SK-N-MC (cell line): ENCODE data around the gene NKX6-2.

Experiments
- DNase-seq: peaks from one replicate; pipeline ENCODE4 v3.0.0-alpha.2; 2011; ENCODE audit warnings: low read depth, low spot score
- H3K27ac ChIP-seq: fragments of 200-600 bp; sonication (generic); 2 replicates; pipeline ENCODE4 v1.5.1; 2016; ENCODE audit warnings: mixed run types
- H3K36me3 ChIP-seq: fragments of 200-600 bp; sonication (generic); 2 replicates; pipeline ENCODE4 v1.6.1; 2017; ENCODE audit warnings: antibody characterized with exemption, low read length, mixed read lengths; ENCODE audit not compliant: insufficient read depth
- H3K4me3 ChIP-seq: fragments of 200-600 bp; sonication (generic); 2 replicates; pipeline ENCODE4 v1.5.1; 2016
- H3K9ac ChIP-seq: fragments of 200-600 bp; sonication (generic); 2 replicates; pipeline ENCODE4 v1.8.0; 2017; ENCODE audit warnings: mixed run types, mixed read lengths; ENCODE audit not compliant: insufficient read length
- H3K9me3 ChIP-seq: fragments of 200-600 bp; sonication (generic); 2 replicates; pipeline ENCODE4 v1.6.1; 2017; ENCODE audit warnings: low read depth, mild to moderate bottlenecking, antibody characterized with exemption, low read length, moderate library complexity, mixed read lengths
- EZH2 ChIP-seq: fragments of 200-600 bp; sonication (generic); IDR thresholded peaks from one replicate; pipeline ENCODE4 v1.6.1; 2017; ENCODE audit warnings: antibody characterized with exemption
- FOXP2 ChIP-seq: optimal IDR thresholded peaks from 2 replicates; pipeline ENCODE3; 2011; ENCODE audit warnings: mild to moderate bottlenecking, moderate library complexity; ENCODE audit not compliant: insufficient read depth; ENCODE audit errors: extremely low read length, control extremely low read depth
- POLR2AphosphoS5 ChIP-seq: IDR thresholded peaks from 2 replicates; pipeline ENCODE4 v1.6.1; 2012; ENCODE audit warnings: mild to moderate bottlenecking, low read depth, low read length, borderline replicate concordance

Gene NKX6-2

DNA sequence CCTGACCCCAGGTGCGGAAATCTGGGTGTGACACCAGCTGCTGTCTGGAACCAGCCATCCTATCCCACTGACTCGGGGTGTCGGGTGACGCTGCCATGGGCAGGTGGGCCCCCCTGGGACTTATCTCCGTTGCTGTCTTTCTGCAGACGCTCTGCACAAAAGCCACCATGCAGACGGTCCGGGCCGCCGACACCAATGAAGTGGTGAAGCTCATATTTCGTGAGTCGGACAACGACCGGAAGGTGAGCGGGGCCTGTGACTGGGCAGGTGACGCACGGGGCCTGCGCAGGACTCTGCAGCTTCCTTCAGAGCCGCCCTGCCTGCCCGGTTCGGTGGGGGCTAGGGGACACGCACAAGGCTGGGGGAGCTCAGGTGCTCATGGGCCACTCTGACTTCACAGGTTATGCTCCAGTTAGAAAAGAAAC, 36.6 kb downstream of the NKX6-2 start:
- H3K9me3 ChIP-seq = no peaks in the 10 kb centered on the region
- no peaks in the 10 kb centered on the region for H3K36me3 ChIP-seq
- no peak overlapping the region for H3K4me3 ChIP-seq
- no peak for DNase-seq
- TF ChIP-seq FOXP2 (no peak), POLR2AphosphoS5 (no peak)
- no peak overlapping the region for H3K27ac ChIP-seq
- no peak overlapping the region for H3K9ac ChIP-seq

DNA sequence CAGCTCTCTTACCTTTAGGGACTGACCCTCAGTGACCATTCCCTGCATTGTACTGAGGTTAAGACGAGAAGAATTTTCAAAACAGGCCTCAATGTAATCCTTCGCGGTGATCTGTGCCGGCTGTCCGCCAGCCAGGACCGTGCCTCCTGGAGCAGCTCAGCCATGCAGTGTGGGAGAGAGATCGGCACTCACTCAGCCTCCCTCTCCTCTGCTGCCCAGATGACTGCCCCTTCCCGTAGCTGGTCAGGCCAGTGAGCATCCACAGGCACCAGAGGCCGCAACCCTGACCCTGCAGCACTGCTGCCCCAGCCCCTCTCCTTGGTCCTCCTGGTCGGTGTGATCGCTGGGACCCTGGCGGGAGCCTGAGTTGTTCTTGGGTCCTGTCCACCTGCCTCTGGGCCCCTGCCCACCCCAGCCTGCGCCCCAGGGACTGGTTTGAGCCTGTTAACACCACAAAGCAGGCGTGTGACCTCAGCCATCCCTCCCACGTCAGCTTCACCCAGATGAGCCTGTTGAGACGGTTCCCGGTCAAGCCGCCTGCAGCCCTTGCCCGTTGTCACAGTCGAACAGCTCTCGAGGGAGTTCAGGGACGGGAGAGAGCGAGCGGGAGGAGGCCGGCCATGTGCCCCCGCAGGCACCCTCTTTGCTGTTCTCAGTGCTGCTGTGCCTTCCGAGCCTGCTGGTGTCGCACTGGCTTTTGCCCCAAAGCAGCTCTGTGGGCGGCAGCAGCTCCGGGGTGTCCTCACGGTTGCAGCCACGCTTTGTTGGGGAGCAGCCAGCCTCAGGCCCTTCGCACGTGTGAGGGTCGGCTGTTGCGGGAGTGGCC, 37.2 kb downstream of the NKX6-2 start:
- no peaks in the 10 kb centered on the region for H3K36me3 ChIP-seq
- TF ChIP-seq EZH2 = no peak
- no peak for TF ChIP-seq FOXP2
- no peak for TF ChIP-seq POLR2AphosphoS5
- no peak for DNase-seq

DNA sequence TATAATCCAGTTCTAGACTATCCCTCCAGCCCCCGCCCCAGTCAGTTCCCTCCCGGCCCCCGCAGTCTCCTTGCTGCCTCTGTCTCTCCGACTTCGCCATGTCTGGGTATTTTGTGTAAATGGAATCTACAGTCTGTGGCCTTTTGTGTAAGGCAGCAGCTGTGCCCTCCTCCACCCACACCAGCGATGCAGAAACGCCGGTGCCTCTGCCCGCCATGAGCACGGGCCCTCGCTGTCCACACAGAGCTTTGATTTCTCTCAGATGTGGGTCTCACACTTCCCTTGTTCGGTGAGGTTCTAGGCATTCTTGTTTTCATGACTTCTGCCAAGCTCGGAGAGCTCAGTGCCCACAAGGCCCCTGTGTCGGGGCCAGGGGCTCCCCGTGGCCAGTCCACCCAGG, 37.8 kb downstream of the NKX6-2 start:
- H3K9ac ChIP-seq = no peak overlapping the region
- TF ChIP-seq FOXP2 = no peak
- no peak for TF ChIP-seq POLR2AphosphoS5
- no peak for TF ChIP-seq EZH2
- DNase-seq = no peak

More for the DNA sequence above, 37.2 kb downstream of the NKX6-2 start:
- no peaks in the 10 kb centered on the region for H3K9me3 ChIP-seq
- H3K4me3 ChIP-seq = no peak overlapping the region
- H3K27ac ChIP-seq = no peak overlapping the region
- no peak overlapping the region for H3K9ac ChIP-seq

DNA sequence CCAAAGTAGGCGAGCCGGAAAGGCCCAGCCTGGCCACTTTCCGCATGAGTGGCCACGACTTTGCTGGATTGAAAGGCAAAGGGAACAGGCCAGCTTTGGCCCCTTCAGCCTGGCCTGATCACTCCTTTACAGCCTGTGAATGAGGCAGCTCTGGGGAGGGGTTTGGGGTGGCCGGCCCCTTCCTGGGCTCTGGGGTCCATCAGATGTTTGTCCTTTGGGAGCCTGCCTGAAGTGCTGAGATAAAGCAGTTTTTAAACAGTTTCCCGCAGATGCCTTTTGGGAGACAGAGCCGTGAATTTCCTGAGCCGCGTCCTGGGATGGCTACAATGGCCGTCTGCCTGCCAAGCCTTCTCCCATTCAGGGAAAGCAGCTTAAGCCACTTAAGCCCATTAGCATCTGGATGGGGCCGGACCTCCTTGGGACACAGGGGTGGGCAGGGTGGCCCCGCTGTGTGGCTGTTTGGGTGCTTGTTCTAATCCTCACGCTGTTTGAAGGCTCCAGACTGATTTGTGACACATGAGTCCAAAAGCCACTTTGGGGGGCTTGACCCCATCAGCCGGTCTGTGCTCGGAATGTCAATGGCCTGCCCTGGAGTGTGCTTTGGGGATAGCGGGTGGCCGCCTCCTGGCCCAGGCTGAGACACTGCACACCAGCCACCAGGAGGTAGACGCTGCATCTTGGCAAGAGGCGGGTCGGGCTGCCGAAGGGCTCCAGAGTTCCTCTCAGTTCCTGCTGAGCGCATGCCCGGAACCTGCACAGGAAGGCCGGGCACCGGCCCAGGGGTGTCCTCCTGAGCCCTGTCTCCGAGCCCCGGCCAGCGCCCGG, 38.9 kb downstream of the NKX6-2 start:
- H3K27ac ChIP-seq = no peak overlapping the region
- TF ChIP-seq FOXP2 = no peak
- TF ChIP-seq EZH2 = no peak
- no peak for TF ChIP-seq POLR2AphosphoS5

More for the DNA sequence above, 37.8 kb downstream of the NKX6-2 start:
- Histone ChIP-seq H3K9me3 (no peaks in the 10 kb centered on the region), H3K27ac (no peak overlapping the region), H3K36me3 (no peaks in the 10 kb centered on the region), H3K4me3 (no peak overlapping the region)

DNA sequence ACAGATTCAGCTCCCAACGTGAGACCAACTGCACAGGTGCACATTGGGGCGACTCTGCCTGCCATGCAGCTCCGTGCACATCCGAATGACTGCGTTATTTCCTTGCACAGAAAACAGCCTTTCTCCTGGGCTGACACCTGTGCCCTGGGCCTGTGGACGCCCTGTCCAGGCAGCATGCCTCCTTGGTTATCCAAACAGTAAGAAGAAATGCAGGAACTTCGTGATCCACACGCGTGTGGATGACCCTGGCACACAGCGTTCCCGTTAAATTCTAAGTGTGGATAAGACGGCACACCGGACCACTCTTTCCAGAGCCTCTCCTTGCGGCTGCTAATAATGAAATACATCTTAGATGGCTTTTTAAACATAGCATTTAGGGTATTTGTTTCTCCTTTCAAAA, 39.6 kb downstream of the NKX6-2 start:
- Histone ChIP-seq H3K36me3 (no peaks in the 10 kb centered on the region), H3K4me3 (no peak overlapping the region), H3K27ac (no peak overlapping the region), H3K9me3 (no peaks in the 10 kb centered on the region), H3K9ac (no peak overlapping the region)
- no peak for DNase-seq
- TF ChIP-seq FOXP2 = no peak

More for the DNA sequence above, 38.9 kb downstream of the NKX6-2 start:
- Histone ChIP-seq H3K36me3 (no peaks in the 10 kb centered on the region), H3K9me3 (no peaks in the 10 kb centered on the region), H3K4me3 (no peak overlapping the region), H3K9ac (no peak overlapping the region)
- no peak for DNase-seq

DNA sequence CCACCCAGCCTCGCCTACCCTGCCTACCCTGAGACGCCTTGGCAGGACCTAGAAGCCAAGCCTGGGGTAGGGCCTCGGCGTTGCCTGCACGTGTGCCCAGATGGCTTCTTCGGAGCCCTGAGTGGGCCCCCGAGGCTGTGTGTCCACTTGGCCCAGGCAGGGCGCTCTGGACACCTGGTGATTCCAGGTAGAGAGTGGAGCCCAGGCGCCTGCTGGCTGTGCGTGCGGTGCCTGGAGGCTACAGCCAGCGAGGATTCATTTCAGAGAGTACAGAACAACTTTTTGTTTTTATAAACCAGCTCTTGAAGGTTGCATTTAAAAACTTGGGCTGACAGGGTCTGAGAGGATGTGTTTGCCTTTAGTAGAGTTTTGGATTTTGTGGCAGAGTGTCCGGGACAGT, 40.0 kb downstream of the NKX6-2 start:
- no peak for TF ChIP-seq POLR2AphosphoS5
- no peak for TF ChIP-seq FOXP2
- TF ChIP-seq EZH2 = no peak
- Histone ChIP-seq H3K27ac (no peak overlapping the region), H3K4me3 (no peak overlapping the region), H3K9me3 (no peaks in the 10 kb centered on the region), H3K9ac (no peak overlapping the region), H3K36me3 (no peaks in the 10 kb centered on the region)
- DNase-seq = no peak

DNA sequence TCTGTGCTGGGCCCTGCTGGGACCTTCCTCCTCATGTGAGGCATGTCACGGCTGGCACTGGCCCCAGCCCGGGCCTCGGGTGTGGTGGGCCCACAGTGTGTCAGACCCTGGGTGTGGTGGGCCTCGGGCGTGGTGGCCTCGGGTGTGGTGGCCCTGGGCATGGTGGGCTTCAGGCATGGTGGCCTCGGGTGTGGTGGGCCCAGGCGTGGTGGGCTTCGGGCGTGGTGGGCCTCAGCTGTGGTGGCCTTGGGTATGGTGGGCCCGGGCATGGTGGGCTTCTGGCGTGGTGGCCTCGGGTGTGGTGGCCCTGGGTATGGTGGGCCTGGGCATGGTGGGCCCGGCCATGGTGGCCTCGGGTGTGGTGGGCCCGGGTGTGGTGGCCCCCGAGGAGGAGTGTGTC, 40.4 kb downstream of the NKX6-2 start:
- Histone ChIP-seq H3K36me3 (no peaks in the 10 kb centered on the region), H3K4me3 (no peak overlapping the region), H3K9ac (no peak overlapping the region), H3K9me3 (no peaks in the 10 kb centered on the region), H3K27ac (no peak overlapping the region)
- TF ChIP-seq POLR2AphosphoS5 (no peak), FOXP2 (no peak), EZH2 (no peak)
- DNase-seq = no peak

DNA sequence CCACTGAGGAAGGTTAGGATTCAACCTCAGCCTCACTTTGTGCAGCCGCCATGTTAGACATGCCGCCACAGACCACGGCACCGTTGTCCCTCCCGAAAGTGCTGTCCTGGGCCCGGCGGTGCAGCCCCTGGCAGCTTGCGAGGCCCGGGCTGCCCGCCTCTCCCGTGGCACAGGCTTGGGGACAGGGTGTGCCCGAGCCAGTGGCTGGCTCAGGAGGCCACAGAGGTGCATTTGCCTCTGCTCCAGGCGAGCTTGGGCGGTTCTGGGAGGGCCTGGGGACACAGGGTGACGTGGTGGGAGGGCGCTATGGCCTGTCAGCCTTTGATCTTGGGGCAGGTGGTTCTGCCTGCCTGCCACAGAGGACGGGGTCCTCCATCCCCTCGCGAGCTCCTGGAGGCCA, 41.1 kb downstream of the NKX6-2 start:
- H3K4me3 ChIP-seq = no peak overlapping the region
- no peak for TF ChIP-seq POLR2AphosphoS5
- no peak for TF ChIP-seq EZH2
- TF ChIP-seq FOXP2 = no peak
- no peaks in the 10 kb centered on the region for H3K9me3 ChIP-seq
- no peak overlapping the region for H3K27ac ChIP-seq
- H3K9ac ChIP-seq = no peak overlapping the region
- no peak for DNase-seq
- no peaks in the 10 kb centered on the region for H3K36me3 ChIP-seq
